ENCODE results near the gene OVCA2. TPM values are rescaled to one million over a fixed set of nuclear protein-coding genes. Genes with fewer than 3 reads are reported as not detected.

Gene OVCA2
- total RNA-seq, 1 experiment from 2014 or later, result 33.5 TPM

DNA sequence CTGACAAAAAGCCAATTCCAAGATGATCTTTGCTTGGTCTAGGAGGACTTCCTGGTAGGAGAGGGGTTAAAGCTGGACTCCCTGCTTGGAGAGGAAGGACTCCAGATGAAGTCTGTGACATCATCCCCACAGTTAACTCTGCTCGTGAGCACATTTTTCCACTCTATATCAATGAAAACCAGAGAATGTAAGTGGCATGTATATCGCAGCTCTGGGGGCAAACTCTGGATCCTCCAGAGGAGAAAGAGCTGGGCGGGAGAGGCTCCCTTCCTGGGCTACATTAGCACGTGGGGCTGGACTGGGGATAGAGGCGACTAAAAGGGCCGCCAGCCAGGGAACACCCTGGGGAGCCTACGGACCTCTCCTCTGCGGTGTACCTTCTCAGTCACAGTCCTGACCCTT is 47.2 kb downstream of the OVCA2 start:
- H3K9me3 Mint-ChIP-seq (ENCODE audit: unreplicated experiment), result no peaks in the 10 kb centered on the region
- BruUV-seq (replicated peaks), result no TSS peak
- H3K4me1 Mint-ChIP-seq (ENCODE audit: insufficient read depth, unreplicated experiment), result peaks cover 17% of the 10 kb centered on the region
- peaks cover 16% of the 10 kb centered on the region for H3K36me3 Mint-ChIP-seq (ENCODE audit: insufficient read depth, unreplicated experiment)
- intact Hi-C loops (cut with micrococcal nuclease), result no loop called here
- TF ChIP-seq, protein P1, sequence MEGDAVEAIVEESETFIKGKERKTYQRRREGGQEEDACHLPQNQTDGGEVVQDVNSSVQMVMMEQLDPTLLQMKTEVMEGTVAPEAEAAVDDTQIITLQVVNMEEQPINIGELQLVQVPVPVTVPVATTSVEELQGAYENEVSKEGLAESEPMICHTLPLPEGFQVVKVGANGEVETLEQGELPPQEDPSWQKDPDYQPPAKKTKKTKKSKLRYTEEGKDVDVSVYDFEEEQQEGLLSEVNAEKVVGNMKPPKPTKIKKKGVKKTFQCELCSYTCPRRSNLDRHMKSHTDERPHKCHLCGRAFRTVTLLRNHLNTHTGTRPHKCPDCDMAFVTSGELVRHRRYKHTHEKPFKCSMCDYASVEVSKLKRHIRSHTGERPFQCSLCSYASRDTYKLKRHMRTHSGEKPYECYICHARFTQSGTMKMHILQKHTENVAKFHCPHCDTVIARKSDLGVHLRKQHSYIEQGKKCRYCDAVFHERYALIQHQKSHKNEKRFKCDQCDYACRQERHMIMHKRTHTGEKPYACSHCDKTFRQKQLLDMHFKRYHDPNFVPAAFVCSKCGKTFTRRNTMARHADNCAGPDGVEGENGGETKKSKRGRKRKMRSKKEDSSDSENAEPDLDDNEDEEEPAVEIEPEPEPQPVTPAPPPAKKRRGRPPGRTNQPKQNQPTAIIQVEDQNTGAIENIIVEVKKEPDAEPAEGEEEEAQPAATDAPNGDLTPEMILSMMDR (IDR thresholded peaks at IDR 0.05; ENCODE audit: unreplicated experiment), result no peak
- H3K27ac Mint-ChIP-seq (ENCODE audit: low read depth, unreplicated experiment), result no peak overlapping the region
- H3K27me3 Mint-ChIP-seq (ENCODE audit: insufficient read depth, unreplicated experiment), result no peaks in the 10 kb centered on the region
- H3K4me3 Mint-ChIP-seq (ENCODE audit: unreplicated experiment), result no peak overlapping the region
- ChIA-PET POLR2A (no interaction called here), CTCF (interaction anchor here (0.6 kb wide), 1 partner anchor 10 kb away, joined by 3 read pairs; no protein-coding TSS in a partner anchor)
- no peak for DNase-seq (ENCODE audit: unreplicated experiment)

DNA sequence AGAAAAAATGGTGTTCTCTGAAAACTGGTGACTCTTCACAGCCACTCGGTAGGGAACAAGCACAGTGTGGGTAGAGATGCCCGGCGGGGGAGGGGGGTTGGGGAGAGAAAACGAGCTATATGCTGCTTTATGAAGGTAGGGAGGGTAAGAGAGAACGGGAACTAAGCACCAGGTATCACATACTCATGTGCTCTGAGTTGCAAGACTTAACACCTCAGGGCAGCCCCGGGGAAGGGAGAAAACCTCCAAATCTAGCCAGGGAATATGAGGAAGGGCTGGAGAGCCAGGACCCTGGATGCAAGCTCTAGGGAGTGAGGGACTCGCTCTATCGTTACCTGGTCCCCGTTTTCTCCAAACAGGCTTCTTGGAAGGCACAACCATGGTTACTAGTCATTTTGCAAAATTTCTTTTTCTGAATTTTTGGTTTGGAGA is 48.4 kb downstream of the OVCA2 start:
- TF ChIP-seq, protein P1 (IDR thresholded peaks at IDR 0.05; ENCODE audit: unreplicated experiment), result no peak
- H3K36me3 Mint-ChIP-seq (ENCODE audit: insufficient read depth, unreplicated experiment), result peaks cover 16% of the 10 kb centered on the region
- H3K4me1 Mint-ChIP-seq (ENCODE audit: insufficient read depth, unreplicated experiment), result peaks cover 6% of the 10 kb centered on the region
- no peak overlapping the region for H3K4me3 Mint-ChIP-seq (ENCODE audit: unreplicated experiment)
- BruUV-seq (replicated peaks), result no TSS peak
- H3K9me3 Mint-ChIP-seq (ENCODE audit: unreplicated experiment), result no peaks in the 10 kb centered on the region
- intact Hi-C loops (cut with micrococcal nuclease), result no loop called here
- H3K27me3 Mint-ChIP-seq (ENCODE audit: insufficient read depth, unreplicated experiment), result no peaks in the 10 kb centered on the region
- DNase-seq (ENCODE audit: unreplicated experiment), result no peak
- CTCF ChIA-PET, result interaction anchor here (0.6 to 1.0 kb wide), 3 partner anchors 8 to 32 kb away, joined by 3 read pairs; no protein-coding TSS in a partner anchor
- no peak overlapping the region for H3K27ac Mint-ChIP-seq (ENCODE audit: low read depth, unreplicated experiment)
- POLR2A ChIA-PET, result no interaction called here

DNA sequence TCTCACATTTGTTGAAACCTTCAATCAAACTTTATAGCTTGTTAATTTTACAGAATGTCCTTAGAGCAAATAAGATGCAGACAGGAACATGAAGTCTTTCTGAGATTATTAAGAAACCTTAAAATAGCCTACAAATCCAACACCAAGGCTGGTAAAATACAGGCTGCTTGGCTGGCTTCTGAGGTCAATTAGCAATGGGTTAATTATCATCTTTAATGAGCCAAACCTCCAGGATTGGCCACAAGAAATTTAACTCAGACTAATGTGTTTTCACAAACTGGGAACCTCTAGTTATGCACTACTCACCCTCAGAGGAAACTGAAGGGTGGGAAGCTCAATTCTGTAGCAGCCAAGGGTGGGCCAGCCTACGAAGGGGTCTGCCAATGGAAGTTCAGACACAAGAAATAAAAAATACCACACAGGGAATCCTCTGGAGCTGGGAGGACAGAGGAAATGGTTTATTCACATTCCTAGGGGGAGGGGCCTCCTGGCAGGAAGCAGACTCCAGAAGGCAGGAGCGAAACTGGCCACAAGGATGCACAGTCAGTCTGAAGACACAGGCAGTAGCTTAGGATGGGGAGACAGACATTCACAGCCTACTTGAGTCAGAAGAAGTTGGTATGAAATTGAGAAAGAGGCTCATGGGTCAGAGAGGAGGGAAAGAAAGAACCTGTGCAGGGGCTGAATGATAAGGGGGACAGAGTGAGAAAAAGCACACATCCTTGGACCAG is 49.1 kb downstream of the OVCA2 start:
- peaks cover 16% of the 10 kb centered on the region for H3K36me3 Mint-ChIP-seq (ENCODE audit: insufficient read depth, unreplicated experiment)
- intact Hi-C loops (cut with micrococcal nuclease), result no loop called here
- DNase-seq (ENCODE audit: unreplicated experiment), result peak; percentile 54
- H3K9me3 Mint-ChIP-seq (ENCODE audit: unreplicated experiment), result no peaks in the 10 kb centered on the region
- ChIA-PET CTCF (interaction anchor here (0.6 to 1.0 kb wide), 4 partner anchors 9 to 186 kb away, joined by 3 to 5 read pairs (median 3); no protein-coding TSS in a partner anchor), POLR2A (interaction anchor here (1.7 kb wide), 1 partner anchor 8 kb away, joined by 3 read pairs; no protein-coding TSS in a partner anchor)
- H3K27ac Mint-ChIP-seq (ENCODE audit: low read depth, unreplicated experiment), result no peak overlapping the region
- peaks cover 6% of the 10 kb centered on the region for H3K4me1 Mint-ChIP-seq (ENCODE audit: insufficient read depth, unreplicated experiment)
- BruUV-seq (replicated peaks), result no TSS peak
- no peak overlapping the region for H3K4me3 Mint-ChIP-seq (ENCODE audit: unreplicated experiment)
- no peaks in the 10 kb centered on the region for H3K27me3 Mint-ChIP-seq (ENCODE audit: insufficient read depth, unreplicated experiment)
- TF ChIP-seq, protein P1 (IDR thresholded peaks at IDR 0.05; ENCODE audit: unreplicated experiment), result no peak

DNA sequence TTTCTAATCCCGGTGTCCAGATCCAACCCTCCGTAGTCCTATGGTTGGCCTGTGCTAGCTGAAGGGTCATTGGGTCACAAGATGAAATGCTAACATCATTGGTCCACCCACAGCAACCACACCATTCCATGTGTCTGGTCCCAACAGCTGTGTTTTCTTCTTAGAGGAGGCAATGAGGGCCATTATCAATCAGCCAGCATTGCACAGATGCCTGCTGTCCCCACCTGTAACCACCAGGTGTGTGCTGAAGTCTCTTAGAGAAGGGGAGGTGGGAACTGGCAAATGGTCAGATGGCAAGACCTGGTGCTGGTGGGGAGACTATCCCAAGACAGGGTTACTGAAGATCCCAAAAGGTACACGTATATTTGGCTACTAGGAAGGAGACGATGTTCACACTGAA is 50.4 kb downstream of the OVCA2 start:
- Mint-ChIP-seq H3K27me3 (ENCODE audit: insufficient read depth, unreplicated experiment) (no peaks in the 10 kb centered on the region), H3K27ac (ENCODE audit: low read depth, unreplicated experiment) (no peak overlapping the region), H3K4me1 (ENCODE audit: insufficient read depth, unreplicated experiment) (peaks cover 6% of the 10 kb centered on the region), H3K36me3 (ENCODE audit: insufficient read depth, unreplicated experiment) (peaks cover 15% of the 10 kb centered on the region), H3K4me3 (ENCODE audit: unreplicated experiment) (no peak overlapping the region), H3K9me3 (ENCODE audit: unreplicated experiment) (no peaks in the 10 kb centered on the region)
- ChIA-PET CTCF (interaction anchor here (1.9 kb wide), 1 partner anchor 153 kb away, joined by 6 read pairs; no protein-coding TSS in a partner anchor), POLR2A (interaction anchor here (1.7 kb wide), 1 partner anchor 10 kb away, joined by 3 read pairs; no protein-coding TSS in a partner anchor)
- no TSS peak for BruUV-seq (replicated peaks)
- TF ChIP-seq, protein P1 (IDR thresholded peaks at IDR 0.05; ENCODE audit: unreplicated experiment), result no peak
- DNase-seq (ENCODE audit: unreplicated experiment), result no peak
- intact Hi-C loops (cut with micrococcal nuclease), result no loop called here

Small RNA genes within 50 kb of the gene (microRNA-seq; reads per million reads assigned to microRNA genes)
- gene MIR132 (651 reads per million, percentile 83 among the genes with 10 or more reads in this experiment), gene MIR212 (10.3 reads per million, percentile 49 among the genes with 10 or more reads in this experiment)

Other genes with a start within 250 kb of the OVCA2 start
- gene SMYD4, start 212.1 kb upstream of the OVCA2 start, total RNA-seq (2022), result 8.3 and 13.6 TPM in 2 replicates
- 60.3 and 62.7 TPM in 2 replicates for gene RPA1, start 212.0 kb upstream of the OVCA2 start, total RNA-seq (2022)
- gene RTN4RL1, start 16.7 kb upstream of the OVCA2 start, total RNA-seq (2022), result 2.9 and 3.6 TPM in 2 replicates
- 29.7 and 45.2 TPM in 2 replicates for gene DPH1, start 11.9 kb upstream of the OVCA2 start, total RNA-seq (2022)
- gene HIC1, start 13.1 kb downstream of the OVCA2 start, total RNA-seq (2022), result 0.59 and 1.0 TPM in 2 replicates